ENCODE measurements around the gene AAGAB.
"Not testable (repeated sequence)": the region's sequence is repeated elsewhere in the genome, so short reads cannot be mapped to it uniquely, and the experiment has no call there.

AAGAB gene

DNA sequence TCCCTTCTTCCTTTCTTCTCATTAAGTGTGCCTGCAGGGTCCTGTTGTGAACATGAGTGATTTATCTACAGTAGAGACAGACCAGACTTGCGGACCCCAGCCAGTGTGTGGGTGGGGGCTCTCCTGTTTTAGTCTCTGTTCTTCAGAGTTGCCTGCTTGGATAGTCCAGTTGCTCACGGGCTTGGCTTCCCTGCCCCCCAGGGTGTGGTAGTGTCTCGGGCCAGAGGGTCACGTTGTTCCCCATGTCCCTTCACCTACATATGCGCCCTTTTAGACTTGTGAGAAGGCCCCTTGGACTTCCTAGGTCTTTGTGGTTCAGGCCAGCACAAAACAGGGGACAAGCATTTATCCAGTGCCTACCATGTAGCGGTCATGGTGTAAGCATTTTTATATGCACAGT is 85.8 kb downstream of the AAGAB start:
- no peak for DNase-seq

- DNase-seq: no peak
These were observed 87.4 kb downstream of the AAGAB start for GRCh38 chr15:67167091-67167490.

- no peak for DNase-seq
These were observed 88.0 kb downstream of the AAGAB start for GRCh38 chr15:67166280-67167009.

DNA sequence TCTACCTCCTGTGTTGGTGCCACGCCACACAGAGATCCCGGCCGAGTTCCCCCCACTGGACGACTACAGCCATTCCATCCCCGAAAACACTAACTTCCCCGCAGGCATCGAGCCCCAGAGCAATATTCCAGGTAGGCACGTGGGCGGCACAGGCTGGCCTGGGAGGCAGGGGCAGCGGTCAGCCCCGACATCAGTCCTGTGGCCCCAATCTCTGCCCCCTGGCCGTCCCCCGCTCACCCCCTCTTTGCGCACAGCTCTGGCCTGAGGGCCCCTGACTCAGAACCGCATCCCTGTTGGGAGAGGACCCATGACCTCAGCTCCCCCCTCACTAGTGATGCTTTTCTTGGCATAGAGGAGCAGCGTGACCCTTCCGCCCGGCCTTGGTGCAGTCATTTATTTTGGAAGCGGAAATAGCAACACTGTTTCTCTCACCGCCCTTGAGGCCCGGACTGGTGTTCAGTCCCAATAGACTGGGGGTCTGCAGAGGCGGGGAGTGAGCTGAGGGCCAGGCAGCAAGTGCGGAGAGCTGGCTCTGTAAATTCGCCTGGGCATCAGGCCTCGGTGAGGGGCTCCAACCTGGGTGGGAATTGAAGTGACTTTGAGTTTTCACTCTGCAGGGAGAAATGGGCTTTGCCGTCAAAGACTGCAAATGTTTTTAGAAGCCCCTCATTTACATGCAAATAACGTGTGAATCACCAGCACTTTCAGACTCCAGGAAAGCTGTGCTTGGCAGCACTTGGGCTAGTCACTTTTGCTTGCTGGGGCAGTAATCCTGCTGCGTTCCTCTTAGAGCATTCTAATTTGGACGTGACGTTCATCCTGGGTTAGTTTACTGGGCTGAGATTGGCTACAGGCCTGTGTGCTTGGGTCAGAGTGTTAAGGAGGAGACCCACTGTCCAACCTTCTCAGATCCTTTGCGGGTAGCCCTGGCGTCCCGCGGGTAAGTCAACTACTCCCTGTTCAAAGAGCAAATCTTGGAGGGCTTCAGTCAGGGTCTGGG is 88.9 kb downstream of the AAGAB start:
- no peak for DNase-seq

DNA sequence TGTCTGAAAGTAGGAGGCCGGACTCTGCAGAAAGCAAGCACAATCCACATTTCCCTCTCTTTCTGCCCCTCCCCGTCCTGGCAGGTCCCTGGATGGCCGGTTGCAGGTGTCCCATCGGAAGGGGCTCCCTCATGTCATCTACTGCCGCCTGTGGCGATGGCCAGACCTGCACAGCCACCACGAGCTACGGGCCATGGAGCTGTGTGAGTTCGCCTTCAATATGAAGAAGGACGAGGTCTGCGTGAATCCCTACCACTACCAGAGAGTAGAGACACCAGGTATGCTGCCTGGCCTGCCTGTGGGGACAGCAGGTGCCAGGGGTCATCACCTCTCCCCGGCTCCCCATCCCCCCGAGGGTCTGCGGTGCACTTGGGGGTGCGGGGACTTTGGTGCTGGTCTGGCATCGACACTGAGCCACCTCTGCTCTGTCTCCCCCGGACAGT is 89.6 kb downstream of the AAGAB start:
- DNase-seq: no peak

DNA sequence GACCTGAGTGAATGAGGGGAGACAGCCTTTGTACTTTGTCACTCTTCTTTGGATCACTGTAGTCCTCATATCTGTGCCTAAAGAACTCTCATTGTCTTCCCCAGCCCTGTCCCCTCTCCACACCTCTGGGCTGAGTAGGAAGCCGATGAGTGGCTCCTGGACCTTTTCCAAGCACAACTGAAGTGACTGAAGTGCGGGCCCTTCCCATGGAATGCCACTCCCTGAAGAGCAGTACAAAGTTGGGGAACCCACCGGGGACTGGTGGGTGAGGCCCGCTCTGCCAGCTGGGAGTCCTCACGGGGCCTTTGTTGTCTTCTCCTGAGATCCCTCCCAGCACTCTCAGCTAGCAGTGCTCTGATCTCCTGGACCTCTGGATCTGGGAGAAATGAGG is 90.1 kb downstream of the AAGAB start:
- DNase-seq: no peak

- DNase-seq: no peak
These were observed 91.3 kb downstream of the AAGAB start for GRCh38 chr15:67163180-67163579.

GRCh38 chr15:67161881-67162280 is 92.6 kb downstream of the AAGAB start:
- DNase-seq: no peak

DNA sequence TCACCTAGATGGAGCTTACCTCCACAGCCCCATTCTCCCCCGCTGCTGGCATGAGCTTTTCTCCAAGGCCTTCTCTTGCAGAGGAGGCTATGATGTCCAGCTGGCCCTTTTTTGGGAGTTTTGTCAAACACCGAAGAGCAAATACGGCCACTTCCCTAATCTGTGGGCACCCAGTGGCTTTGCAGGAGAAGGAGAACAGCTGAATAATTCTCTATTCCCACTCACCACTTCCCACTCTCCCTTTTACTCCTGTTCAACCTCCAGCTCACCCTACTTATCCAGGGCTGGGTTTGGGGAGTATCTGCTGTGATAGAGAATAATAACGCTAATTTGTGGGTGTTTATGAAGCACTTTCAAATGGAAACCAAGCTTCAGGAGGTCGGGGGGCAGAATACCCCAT is 93.0 kb downstream of the AAGAB start:
- DNase-seq: no peak

GRCh38 chr15:67158367-67158766 is 96.1 kb downstream of the AAGAB start:
- no peak for DNase-seq

GRCh38 chr15:67157521-67158252 is 96.8 kb downstream of the AAGAB start:
- DNase-seq: no peak

GRCh38 chr15:67156834-67157233 is 97.6 kb downstream of the AAGAB start:
- DNase-seq: no peak

- DNase-seq: no peak
These were observed 98.0 kb downstream of the AAGAB start for GRCh38 chr15:67156426-67156825.

DNA sequence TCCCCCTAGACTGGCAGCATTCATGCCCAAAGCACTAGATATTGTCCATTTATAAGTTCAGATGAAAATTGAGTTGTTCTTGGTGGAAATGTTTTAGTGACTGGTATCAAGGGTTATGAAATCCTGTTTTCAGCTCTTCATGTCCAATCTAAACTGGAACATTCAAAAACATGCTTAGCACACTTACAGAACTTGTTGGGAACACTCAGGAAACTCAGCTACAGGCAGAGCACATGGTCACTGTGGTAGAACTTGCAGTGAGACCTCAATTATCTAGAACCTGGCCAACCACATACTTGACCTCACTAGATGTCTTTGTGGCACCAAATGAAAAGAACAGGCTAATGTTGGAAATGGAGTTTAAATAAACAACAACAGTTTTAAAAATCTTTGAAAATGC is 100.2 kb downstream of the AAGAB start:
- no peak for DNase-seq

DNA sequence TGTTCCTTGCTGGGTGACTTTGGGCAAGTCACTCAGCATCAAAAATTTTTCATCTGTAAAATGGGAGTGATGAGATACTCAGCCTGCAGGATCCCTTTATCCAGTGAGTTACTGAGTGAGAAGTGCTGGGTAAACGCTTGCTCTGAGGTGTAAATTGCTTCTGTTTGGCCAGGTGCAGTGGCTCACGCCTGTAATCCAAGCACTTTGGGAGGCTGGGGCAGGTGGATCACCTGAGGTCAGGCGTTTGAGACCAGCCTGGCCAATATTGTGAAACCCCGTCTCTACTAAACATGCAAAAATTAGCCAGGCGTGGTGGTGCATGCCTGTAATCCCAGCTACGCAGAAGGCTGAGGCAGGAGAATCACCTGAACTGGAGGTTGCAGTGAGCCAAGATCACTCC is 101.4 kb downstream of the AAGAB start:
- DNase-seq: not testable (repeated sequence)

GRCh38 chr15:67152429-67152828 is 102.0 kb downstream of the AAGAB start:
- DNase-seq: no peak
